ENCODE measurements around the gene SPHK1.

DNA sequence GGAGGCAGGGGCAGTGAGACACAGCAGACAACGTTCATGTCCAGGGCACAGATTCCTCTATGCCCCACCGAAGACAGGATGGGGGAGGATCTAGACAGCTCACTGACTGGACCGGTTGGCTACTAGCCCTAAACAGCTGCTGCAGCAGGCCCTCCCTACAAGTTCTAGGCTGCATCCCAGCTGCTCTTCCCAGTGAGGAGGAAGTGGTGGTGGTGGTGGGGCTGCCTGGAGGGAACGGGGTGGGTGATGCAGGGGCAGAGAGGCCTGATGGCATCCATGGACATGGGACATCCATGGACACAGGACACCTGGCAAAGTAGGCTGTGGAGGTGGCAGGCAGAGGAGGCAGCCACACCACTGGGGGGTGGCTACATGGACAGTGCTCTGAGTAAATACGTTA is 18.3 kb downstream of the SPHK1 start:
- TF ChIP-seq EP300 (IDR thresholded peaks at IDR 0.05; ENCODE audit: borderline replicate concordance), result no peak
- TF ChIP-seq TAF1 (IDR thresholded peaks at IDR 0.05; ENCODE audit: low read depth), result no peak
- TF ChIP-seq, protein P1, sequence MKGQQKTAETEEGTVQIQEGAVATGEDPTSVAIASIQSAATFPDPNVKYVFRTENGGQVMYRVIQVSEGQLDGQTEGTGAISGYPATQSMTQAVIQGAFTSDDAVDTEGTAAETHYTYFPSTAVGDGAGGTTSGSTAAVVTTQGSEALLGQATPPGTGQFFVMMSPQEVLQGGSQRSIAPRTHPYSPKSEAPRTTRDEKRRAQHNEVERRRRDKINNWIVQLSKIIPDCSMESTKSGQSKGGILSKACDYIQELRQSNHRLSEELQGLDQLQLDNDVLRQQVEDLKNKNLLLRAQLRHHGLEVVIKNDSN (IDR thresholded peaks at IDR 0.05), result no peak
- no peak for TF ChIP-seq YY1 (IDR thresholded peaks at IDR 0.05; ENCODE audit: low read depth)
- TF ChIP-seq, protein P2, sequence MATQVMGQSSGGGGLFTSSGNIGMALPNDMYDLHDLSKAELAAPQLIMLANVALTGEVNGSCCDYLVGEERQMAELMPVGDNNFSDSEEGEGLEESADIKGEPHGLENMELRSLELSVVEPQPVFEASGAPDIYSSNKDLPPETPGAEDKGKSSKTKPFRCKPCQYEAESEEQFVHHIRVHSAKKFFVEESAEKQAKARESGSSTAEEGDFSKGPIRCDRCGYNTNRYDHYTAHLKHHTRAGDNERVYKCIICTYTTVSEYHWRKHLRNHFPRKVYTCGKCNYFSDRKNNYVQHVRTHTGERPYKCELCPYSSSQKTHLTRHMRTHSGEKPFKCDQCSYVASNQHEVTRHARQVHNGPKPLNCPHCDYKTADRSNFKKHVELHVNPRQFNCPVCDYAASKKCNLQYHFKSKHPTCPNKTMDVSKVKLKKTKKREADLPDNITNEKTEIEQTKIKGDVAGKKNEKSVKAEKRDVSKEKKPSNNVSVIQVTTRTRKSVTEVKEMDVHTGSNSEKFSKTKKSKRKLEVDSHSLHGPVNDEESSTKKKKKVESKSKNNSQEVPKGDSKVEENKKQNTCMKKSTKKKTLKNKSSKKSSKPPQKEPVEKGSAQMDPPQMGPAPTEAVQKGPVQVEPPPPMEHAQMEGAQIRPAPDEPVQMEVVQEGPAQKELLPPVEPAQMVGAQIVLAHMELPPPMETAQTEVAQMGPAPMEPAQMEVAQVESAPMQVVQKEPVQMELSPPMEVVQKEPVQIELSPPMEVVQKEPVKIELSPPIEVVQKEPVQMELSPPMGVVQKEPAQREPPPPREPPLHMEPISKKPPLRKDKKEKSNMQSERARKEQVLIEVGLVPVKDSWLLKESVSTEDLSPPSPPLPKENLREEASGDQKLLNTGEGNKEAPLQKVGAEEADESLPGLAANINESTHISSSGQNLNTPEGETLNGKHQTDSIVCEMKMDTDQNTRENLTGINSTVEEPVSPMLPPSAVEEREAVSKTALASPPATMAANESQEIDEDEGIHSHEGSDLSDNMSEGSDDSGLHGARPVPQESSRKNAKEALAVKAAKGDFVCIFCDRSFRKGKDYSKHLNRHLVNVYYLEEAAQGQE (IDR thresholded peaks at IDR 0.05; ENCODE audit: low read depth), result no peak
- no peak for TF ChIP-seq CEBPB (IDR thresholded peaks at IDR 0.05)
- TF ChIP-seq RAD21 (IDR thresholded peaks at IDR 0.05; ENCODE audit: low read depth), result no peak
- TF ChIP-seq, protein P3, sequence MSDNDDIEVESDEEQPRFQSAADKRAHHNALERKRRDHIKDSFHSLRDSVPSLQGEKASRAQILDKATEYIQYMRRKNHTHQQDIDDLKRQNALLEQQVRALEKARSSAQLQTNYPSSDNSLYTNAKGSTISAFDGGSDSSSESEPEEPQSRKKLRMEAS (IDR thresholded peaks at IDR 0.05), result no peak
- TF ChIP-seq TEAD4 (IDR thresholded peaks at IDR 0.05), result no peak

Measured in Ishikawa (cell line).